ENCODE results near the gene PRUNE2.

DNA sequence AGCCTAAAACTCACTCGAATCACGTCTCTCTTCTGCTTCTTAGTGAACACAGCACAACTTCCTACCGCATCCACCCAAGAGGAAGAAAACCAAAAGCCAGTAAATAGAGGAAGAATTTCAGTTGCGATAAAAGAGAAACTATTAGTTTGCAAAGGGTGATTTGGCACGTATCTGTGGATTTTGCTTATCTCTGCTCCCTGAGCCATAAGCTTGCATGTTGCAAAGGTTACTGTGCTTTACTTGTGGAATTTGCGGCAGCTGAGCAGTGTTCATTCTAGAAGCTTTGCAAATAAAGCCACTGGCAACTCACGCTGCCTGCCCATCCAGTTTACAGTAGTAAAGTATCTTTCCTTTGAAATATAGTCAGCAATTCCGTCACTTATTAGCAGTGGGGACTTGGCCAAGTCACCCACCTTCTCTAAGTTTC, 290.7 kb downstream of the PRUNE2 start:
- TF ChIP-seq, protein P1, sequence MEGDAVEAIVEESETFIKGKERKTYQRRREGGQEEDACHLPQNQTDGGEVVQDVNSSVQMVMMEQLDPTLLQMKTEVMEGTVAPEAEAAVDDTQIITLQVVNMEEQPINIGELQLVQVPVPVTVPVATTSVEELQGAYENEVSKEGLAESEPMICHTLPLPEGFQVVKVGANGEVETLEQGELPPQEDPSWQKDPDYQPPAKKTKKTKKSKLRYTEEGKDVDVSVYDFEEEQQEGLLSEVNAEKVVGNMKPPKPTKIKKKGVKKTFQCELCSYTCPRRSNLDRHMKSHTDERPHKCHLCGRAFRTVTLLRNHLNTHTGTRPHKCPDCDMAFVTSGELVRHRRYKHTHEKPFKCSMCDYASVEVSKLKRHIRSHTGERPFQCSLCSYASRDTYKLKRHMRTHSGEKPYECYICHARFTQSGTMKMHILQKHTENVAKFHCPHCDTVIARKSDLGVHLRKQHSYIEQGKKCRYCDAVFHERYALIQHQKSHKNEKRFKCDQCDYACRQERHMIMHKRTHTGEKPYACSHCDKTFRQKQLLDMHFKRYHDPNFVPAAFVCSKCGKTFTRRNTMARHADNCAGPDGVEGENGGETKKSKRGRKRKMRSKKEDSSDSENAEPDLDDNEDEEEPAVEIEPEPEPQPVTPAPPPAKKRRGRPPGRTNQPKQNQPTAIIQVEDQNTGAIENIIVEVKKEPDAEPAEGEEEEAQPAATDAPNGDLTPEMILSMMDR (IDR thresholded peaks at IDR 0.05), result no peak
- no peak for TF ChIP-seq POLR2A (IDR thresholded peaks at IDR 0.05)
